ENCODE measurements around the gene FTH1. TPM values are rescaled to one million over a fixed set of nuclear protein-coding genes. Genes with fewer than 3 reads are reported as not detected.

The FTH1 gene
- total and polyA plus RNA-seq, 2 of the 8 experiments (the other 6 are each of a cell fraction or from before 2014, with no cell fraction given), result 1,153 to 1,461 TPM

DNA sequence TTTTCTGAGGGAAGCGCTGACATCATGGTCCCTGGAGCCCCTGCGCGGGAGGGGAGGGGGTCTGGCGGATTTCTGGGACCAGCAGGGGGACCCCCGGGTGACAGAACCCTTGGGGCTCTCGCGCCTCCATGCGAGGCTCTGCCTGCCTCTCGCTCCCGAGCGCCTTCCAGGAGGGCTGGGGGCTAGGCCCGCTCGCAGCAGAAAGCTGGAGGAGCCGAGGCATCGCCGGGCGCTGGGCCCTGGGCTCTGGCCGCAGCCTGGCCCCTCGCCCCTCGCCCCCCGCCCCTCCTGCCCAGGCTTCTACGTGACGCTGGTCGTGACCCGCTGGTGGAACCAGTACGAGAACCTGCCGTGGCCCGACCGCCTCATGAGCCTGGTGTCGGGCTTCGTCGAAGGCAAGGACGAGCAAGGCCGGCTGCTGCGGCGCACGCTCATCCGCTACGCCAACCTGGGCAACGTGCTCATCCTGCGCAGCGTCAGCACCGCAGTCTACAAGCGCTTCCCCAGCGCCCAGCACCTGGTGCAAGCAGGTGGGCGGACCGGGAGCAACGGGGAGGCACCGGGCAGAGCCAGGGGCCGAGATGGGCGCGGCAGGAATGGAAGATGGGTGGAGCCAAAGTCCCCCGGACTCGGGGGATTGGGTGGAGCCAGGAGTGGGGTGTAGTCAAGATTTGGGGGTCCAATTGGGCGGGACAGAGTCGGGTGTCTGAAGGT is 11.9 kb downstream of the FTH1 start (continued):
- TF ChIP-seq, protein P1, sequence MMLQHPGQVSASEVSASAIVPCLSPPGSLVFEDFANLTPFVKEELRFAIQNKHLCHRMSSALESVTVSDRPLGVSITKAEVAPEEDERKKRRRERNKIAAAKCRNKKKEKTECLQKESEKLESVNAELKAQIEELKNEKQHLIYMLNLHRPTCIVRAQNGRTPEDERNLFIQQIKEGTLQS (IDR thresholded peaks at IDR 0.05; ENCODE audit: insufficient read depth, low read depth, low read length), result no peak
- TF ChIP-seq MAFK (IDR thresholded peaks at IDR 0.05; ENCODE audit: low read depth, low read length), result no peak; the same call in 1 of the 2 replicates

All from H1 (cell line).